Small intestine (tissue), 7 donors: ENCODE measurements around the gene CTAGE6. TPM values are rescaled to one million over a fixed set of nuclear protein-coding genes. Genes with fewer than 3 reads are reported as not detected.
"Not testable (repeated sequence)": the region's sequence is repeated elsewhere in the genome, so short reads cannot be mapped to it uniquely, and the experiment has no call there.

Experiments
- DNase-seq, 2 donors: peaks; one replicate each; pipeline versions ENCODE4 v3.0.0 to v3.0.0-alpha.2; 2013
- FAIRE-seq: peaks from 2 replicates; lab custom pipeline; 2012; peaks lifted over from hg19 to GRCh38; lab: Jason Lieb, UNC
- H3K27ac ChIP-seq, 3 donors: one replicate each; pipeline ENCODE4 v1.5.1; 2013; ENCODE audit warnings: low read length in 2 of 3, mild to moderate bottlenecking in 2 of 3, control low read depth in 1 of 3, inconsistent platforms in 1 of 3, low read depth in 1 of 3, moderate library complexity in 1 of 3
- H3K27me3 ChIP-seq, 3 donors: one replicate each; pipeline ENCODE4 v1.6.1; 2013; ENCODE audit warnings: low read length in 3 of 3, inconsistent platforms in 1 of 3; ENCODE audit not compliant: control insufficient read depth in 3 of 3, insufficient read depth in 3 of 3
- H3K36me3 ChIP-seq, 3 donors: one replicate each; pipeline ENCODE4 v1.6.1; 2013; ENCODE audit warnings: low read length in 3 of 3, inconsistent platforms in 1 of 3, low read depth in 1 of 3, mild to moderate bottlenecking in 1 of 3, moderate library complexity in 1 of 3; ENCODE audit not compliant: control insufficient read depth in 3 of 3, insufficient read depth in 2 of 3
- H3K4me1 ChIP-seq, 3 donors: one replicate each; pipeline ENCODE4 v1.6.1; 2013; ENCODE audit warnings: low read length in 2 of 3, inconsistent platforms in 1 of 3, low read depth in 1 of 3, mild to moderate bottlenecking in 1 of 3, moderate library complexity in 1 of 3; ENCODE audit not compliant: control insufficient read depth in 3 of 3, insufficient read depth in 2 of 3
- H3K4me3 ChIP-seq, 3 donors: one replicate each; pipeline ENCODE4 v1.5.1; 2013; ENCODE audit warnings: low read length in 3 of 3, control low read depth in 1 of 3, inconsistent platforms in 1 of 3, low read depth in 1 of 3, mild to moderate bottlenecking in 1 of 3, moderate library complexity in 1 of 3
- H3K9me3 ChIP-seq, 2 donors: one replicate each; pipeline ENCODE4 v1.6.1; 2013; ENCODE audit warnings: low read depth in 1 of 2, low read length in 1 of 2; ENCODE audit not compliant: control insufficient read depth in 2 of 2, insufficient read depth in 1 of 2
- WGBS, 3 donors: extraction: QIAGEN DNeasy Blood & Tissue Kit; methylation state at CpG; one replicate each; pipeline ENCODE4 v1.1.7; 2013; 5-methylcytosine and 5-hydroxymethylcytosine counted together
- polyA plus RNA-seq, 4 donors: library from polyadenylated mRNA; stranded (reverse) in 3 of 4; unstranded in 1 of 4; fragments of 200-250 nt in 3 of 4; fragments of 120-200 nt in 1 of 4; gene quantifications; one replicate each; pipeline versions ENCODE4 v1.2.1 to v1.2.3, GENCODE V29; 2013
- donor health status: healthy with polysubstance abuse.
- donor health status: control.
- donor health status: control.
- donor health status: Bipolar disorder and iron deficiency.
- donor health status: healthy.

CTAGE6 gene
- polyA plus RNA-seq, 4 donors: not detected

DNA sequence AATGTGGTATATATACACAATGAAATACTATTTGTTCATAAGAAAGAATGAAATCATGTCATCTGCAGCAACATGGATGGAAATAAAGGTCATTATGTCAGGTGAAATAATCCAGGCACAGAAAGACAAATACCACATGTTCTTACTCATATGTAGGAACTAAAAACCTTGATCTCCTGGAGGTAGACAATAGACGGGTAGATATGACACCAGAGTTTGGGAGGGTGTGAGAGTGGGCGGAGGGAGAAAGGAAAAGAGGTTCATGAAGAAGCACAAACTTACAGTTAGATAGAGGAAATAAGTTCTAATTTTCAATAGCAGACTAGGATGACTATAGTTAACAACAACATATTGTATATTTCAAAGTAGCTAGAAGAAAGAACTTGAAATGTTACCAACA lies 22.1 kb upstream of the CTAGE6 start:
- 72 to 80% methylated on average over 1 to 2 of the region's 2 CpGs; no CpG with 5 or more reads in 1 of the 3 donors for WGBS, 3 donors
- H3K4me3 ChIP-seq, H3K27me3 ChIP-seq, H3K27ac ChIP-seq, H3K36me3 ChIP-seq, H3K9me3 ChIP-seq, DNase-seq, FAIRE-seq, H3K4me1 ChIP-seq: not testable (repeated sequence)

DNA sequence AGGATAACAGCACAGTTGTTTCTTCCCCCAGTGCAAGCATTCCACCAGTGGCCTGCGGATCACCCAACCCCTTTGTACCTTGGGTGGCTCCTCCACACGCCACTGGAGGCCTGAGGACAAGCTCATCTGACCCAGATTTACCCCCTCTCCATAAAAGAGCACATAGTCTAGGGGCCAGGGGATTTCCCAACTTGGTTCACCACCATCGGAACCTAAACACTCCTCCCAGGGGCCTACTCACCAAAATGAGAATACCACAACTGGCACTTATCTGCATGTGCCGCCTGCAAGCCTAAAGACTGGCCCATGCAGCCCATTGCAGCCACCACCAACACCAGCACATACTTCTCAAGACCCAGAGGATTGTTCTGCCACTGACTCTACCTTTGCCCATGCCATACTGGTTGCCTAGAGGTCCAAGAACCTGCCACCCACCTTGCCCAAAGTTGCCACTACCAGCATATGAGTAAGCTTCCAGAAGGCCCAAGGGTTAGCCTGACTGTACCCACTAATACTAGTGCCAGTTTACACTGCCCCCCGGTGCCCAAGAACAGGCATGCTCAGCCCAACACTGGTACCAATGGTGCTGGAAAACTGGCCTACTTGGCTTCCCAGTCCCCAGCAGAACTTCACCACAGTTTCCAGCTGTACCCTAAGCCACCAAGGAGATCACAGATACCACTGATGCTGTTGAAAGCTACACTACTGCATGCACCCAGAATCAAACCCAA lies 15.4 kb upstream of the CTAGE6 start:
- WGBS, 3 donors: 88 to 100% (median 100%) methylated on average over 1 to 2 of the region's 5 CpGs
- not testable (repeated sequence) for H3K36me3 ChIP-seq, H3K27ac ChIP-seq, H3K9me3 ChIP-seq, DNase-seq, H3K4me1 ChIP-seq, H3K4me3 ChIP-seq, FAIRE-seq, H3K27me3 ChIP-seq

DNA sequence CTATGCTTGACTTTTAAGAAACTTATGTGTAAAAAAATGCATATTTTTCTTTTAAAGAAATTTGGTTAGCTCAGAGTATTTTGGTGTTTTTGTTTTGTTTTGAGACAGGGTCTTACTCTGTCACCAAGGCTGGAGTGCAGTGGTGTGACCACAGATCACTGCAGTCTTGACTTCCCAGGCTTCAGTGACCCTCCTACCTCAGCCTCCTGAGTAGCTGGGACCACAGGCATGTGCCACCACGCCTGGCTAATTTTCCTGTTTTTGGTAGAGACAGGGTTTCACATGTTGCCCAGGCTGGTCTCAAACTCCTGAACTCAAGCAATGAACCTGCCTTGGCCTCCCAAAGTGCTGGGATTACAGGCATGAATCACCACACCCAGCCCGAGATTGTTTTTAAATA lies 10.0 kb upstream of the CTAGE6 start:
- not testable (repeated sequence) for DNase-seq, H3K9me3 ChIP-seq, H3K4me3 ChIP-seq, H3K36me3 ChIP-seq, FAIRE-seq, H3K27me3 ChIP-seq, H3K27ac ChIP-seq, H3K4me1 ChIP-seq
- WGBS, 3 donors: 82 to 90% (median 83%) methylated on average over 2 of the region's 2 CpGs

DNA sequence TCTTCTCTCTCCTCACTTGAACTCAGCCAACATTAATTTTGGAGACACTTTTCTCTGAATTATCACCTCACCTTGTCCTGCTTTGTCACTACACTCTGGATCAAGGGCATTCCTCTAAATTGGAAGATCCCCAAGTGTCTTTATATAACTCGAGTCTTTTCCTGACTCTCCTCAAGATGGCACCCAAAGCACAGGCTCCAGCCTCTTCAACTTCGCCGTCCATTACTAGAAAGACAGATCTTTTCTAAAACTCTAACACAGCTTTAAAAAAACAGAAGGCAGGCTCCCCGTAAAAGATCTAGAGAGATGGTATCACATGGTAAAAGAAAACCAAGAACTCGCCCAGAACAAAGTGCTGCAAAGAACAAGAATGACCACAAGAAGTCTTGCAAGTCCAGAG lies 8.2 kb upstream of the CTAGE6 start:
- H3K27me3 ChIP-seq, H3K27ac ChIP-seq, DNase-seq, H3K36me3 ChIP-seq, H3K4me3 ChIP-seq, H3K9me3 ChIP-seq, FAIRE-seq, H3K4me1 ChIP-seq: not testable (repeated sequence)
- 7 to 11% (median 8%) methylated on average over 1 of the region's 5 CpGs for WGBS, 3 donors

DNA sequence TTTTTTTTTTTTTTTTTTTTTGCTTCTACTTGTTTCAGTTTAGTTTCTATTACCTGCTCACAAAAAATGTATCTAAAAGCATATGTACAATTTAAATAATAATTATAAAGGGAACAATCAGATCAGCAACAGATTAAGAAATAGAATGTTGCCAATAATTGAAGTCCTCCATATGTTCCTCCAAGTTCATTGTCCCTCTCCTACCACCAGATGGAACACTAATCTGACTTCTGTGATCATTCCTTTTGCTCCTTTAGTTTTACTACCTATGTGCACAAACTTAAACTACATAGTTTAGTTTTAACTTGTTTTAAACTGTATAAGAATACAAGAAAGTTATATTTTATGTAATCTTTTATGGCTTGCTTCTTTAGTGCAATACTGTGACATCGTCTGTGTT lies 5.6 kb upstream of the CTAGE6 start:
- not testable (repeated sequence) for H3K27me3 ChIP-seq, H3K27ac ChIP-seq, H3K4me3 ChIP-seq, H3K36me3 ChIP-seq, H3K4me1 ChIP-seq, DNase-seq, H3K9me3 ChIP-seq
- FAIRE-seq: peak; percentile 93
- no CpG with 5 or more reads among the region's 1 CpG for WGBS, 3 donors

DNA sequence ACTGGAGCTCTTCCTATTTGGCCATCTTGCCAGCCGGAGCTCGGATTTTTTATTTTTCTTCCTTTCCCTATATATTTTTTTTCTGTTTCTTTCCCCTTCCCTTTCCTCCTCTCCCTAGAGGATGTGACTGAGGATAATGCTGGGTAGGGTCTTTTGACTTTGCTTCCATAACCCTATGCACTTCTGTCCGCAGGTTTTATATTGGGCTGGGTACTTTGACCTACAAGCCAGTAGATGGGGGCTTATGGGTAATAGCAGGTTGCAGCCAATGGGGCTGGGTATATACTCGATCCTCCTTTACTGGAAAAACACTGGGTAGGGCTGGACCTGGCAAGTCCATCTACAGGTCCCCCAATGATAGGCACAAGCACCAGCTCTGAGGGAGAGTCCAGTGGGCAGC lies 12.2 kb downstream of the CTAGE6 start:
- H3K4me3 ChIP-seq, H3K9me3 ChIP-seq, H3K4me1 ChIP-seq, H3K27ac ChIP-seq, DNase-seq, H3K27me3 ChIP-seq, FAIRE-seq, H3K36me3 ChIP-seq: not testable (repeated sequence)
- 87 to 96% (median 94%) methylated on average over 1 to 2 of the region's 4 CpGs for WGBS, 3 donors

DNA sequence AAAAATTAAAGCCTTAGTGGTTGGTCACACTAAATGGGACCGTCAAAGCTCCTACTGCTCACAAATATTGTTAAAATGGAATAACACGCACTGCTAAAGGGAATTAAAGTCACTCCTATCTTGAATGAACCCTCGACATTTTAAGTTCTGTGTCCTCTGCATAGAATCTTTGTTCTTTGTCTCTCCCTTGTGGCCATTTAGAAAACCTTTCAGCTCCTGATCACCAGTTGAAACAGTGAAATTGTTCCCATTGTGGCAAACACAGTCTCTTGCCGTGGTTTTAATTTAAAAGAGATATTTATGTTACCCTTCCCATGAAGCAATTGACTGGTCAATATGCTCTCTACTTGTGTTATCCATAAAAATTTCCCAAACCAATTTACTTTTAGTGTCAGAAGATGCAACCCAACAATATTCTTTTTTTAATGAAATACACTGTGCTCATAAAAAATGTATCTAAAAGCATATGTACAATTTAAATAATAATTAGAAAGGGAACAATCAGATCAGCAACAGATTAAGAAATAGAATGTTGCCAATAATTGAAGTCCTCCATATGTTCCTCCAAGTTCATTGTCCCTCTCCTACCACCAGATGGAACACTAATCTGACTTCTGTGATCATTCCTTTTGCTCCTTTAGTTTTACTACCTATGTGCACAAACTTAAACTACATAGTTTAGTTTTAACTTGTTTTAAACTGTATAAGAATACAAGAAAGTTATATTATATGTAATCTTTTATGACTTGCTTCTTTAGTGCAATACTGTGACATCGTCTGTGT lies 20.3 kb downstream of the CTAGE6 start:
- FAIRE-seq (peak; percentile 86), DNase-seq (peak; percentile 52 to 70)
- not testable (repeated sequence) for H3K9me3 ChIP-seq, H3K4me3 ChIP-seq, H3K27ac ChIP-seq, H3K36me3 ChIP-seq, H3K4me1 ChIP-seq, H3K27me3 ChIP-seq
- 21 to 27% (median 22%) methylated on average over 5 of the region's 5 CpGs for WGBS, 3 donors

DNA sequence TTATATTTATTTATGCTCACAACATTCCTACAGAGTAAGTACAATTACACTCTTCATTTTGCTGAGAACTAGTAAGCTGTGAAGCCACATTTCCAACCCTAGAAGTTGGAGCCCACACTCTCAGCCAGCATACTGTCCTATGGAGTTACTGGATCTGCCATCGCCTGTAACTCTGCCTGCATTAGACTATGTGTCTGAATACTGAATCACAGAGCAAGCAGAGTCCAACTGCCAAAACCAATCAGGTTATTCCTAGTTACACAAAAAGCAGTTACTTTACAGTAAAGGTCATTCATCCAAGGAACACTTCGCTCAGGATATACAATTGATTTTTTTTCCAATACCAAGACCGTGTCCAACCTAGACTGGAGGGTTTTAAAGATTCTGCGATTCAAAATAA lies 21.5 kb downstream of the CTAGE6 start:
- H3K27me3 ChIP-seq: peaks cover 0 to 3% (median 0%) of the 10 kb centered on the region in 3 donors
- DNase-seq: no peak
- no peaks in the 10 kb centered on the region for H3K36me3 ChIP-seq
- 90 to 93% (median 92%) methylated on average over 4 of the region's 4 CpGs for WGBS, 3 donors
- H3K9me3 ChIP-seq: no peaks in the 10 kb centered on the region
- H3K4me1 ChIP-seq: no peaks in the 10 kb centered on the region
- no peak overlapping the region for H3K4me3 ChIP-seq
- H3K27ac ChIP-seq: no peak overlapping the region
- FAIRE-seq: no peak
